Measurements from ENCODE around the gene CDC42BPA. TPM values are rescaled to one million over a fixed set of nuclear protein-coding genes. Genes with fewer than 3 reads are reported as not detected.

CDC42BPA gene
- total and polyA plus RNA-seq, 4 experiments from 2014 or later, result 0.49 to 0.72 TPM; not detected in 2

DNA sequence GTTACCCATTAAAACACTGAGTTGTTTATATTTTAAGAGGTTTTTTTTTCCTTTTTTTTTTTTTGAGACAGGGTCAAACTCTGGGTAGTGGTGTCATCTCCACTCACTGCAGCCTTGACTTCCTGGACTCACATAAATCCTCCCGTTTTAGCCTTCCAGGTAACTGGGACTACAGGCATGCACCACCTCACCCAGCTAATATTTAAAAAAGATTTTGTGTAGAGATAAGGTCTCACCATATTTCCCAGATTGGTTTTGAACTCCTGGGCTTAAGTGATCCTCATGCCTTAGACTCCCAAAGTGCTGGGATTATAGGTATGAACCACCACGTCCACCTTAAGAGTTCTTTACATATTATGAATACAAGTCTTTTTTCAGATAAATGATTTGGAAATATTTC lies 231.7 kb downstream of the CDC42BPA start:
- H3K27ac Mint-ChIP-seq, result no peak overlapping the region
- H3K4me1 Mint-ChIP-seq, result no peaks in the 10 kb centered on the region
- Histone ChIP-seq H3K4me3 (ENCODE audit: low read length in 2 of 2) (no peak overlapping the region), H3K27me3 (ENCODE audit: insufficient read depth, low read length) (no peaks in the 10 kb centered on the region), H3K9me3 (ENCODE audit: control insufficient read depth in 1 of 2, low read length in 2 of 2) (no peaks in the 10 kb centered on the region), H3K4me1 (ENCODE audit: insufficient read depth, low read length) (no peaks in the 10 kb centered on the region), H3K36me3 (ENCODE audit: insufficient read depth, low read length) (no peaks in the 10 kb centered on the region), H3K27ac (ENCODE audit: low read depth, low read length) (no peak overlapping the region)
- intact Hi-C loops (cut with micrococcal nuclease), result no loop called here
- POLR2A ChIA-PET (ENCODE audit: partially characterized antibody), result interaction anchor here (0.6 kb wide), 1 partner anchor 990 kb away, joined by 3 read pairs; no protein-coding TSS in a partner anchor
- H3K4me3 Mint-ChIP-seq, result no peak overlapping the region
- H3K36me3 Mint-ChIP-seq, result peaks cover 0 to 11% of the 10 kb centered on the region in 2 donors
- CTCF ChIA-PET (ENCODE audit: partially characterized antibody), result no interaction called here
- peaks cover 11% of the 10 kb centered on the region in 2 donors for H3K27me3 Mint-ChIP-seq
- DNase-seq, result no peak
- H3K9me3 Mint-ChIP-seq, result peaks cover 2 to 19% (median 15%) of the 10 kb centered on the region in 8 donors

GRCh38 chr1:227082999-227083746 lies 235.1 kb downstream of the CDC42BPA start:
- intact Hi-C loops (cut with micrococcal nuclease), result no loop called here
- POLR2A ChIA-PET (ENCODE audit: partially characterized antibody), result no interaction called here
- no peak overlapping the region for H3K27ac Mint-ChIP-seq

GRCh38 chr1:227077783-227078182 lies 240.5 kb downstream of the CDC42BPA start:
- CTCF ChIA-PET (ENCODE audit: partially characterized antibody), result no interaction called here
- intact Hi-C loops (cut with micrococcal nuclease), result no loop called here
- POLR2A ChIA-PET (ENCODE audit: partially characterized antibody), result no interaction called here
- no peak for DNase-seq
- peaks cover 0 to 5% (median 2%) of the 10 kb centered on the region in 8 donors for H3K9me3 Mint-ChIP-seq
- Histone ChIP-seq H3K36me3 (ENCODE audit: insufficient read depth, low read length) (no peaks in the 10 kb centered on the region), H3K9me3 (ENCODE audit: control insufficient read depth in 1 of 2, low read length in 2 of 2) (no peaks in the 10 kb centered on the region), H3K4me3 (ENCODE audit: low read length in 2 of 2) (no peak overlapping the region), H3K27ac (ENCODE audit: low read depth, low read length) (no peak overlapping the region), H3K27me3 (ENCODE audit: insufficient read depth, low read length) (no peaks in the 10 kb centered on the region), H3K4me1 (ENCODE audit: insufficient read depth, low read length) (no peaks in the 10 kb centered on the region)
- H3K4me1 Mint-ChIP-seq, result peaks cover 0 to 3% (median 0%) of the 10 kb centered on the region in 4 donors
- peaks cover 0 to under 1% of the 10 kb centered on the region in 2 donors for H3K36me3 Mint-ChIP-seq
- no peak overlapping the region for H3K4me3 Mint-ChIP-seq
- H3K27ac Mint-ChIP-seq, result no peak overlapping the region
- H3K27me3 Mint-ChIP-seq, result peaks cover 10 to 15% of the 10 kb centered on the region in 2 donors

More at GRCh38 chr1:227082999-227083746, 235.1 kb downstream of the CDC42BPA start:
- Mint-ChIP-seq H3K27me3 (peaks cover 14 to 15% of the 10 kb centered on the region in 2 donors), H3K36me3 (peaks cover 0 to 11% of the 10 kb centered on the region in 2 donors), H3K9me3 (peaks cover 2 to 19% (median 15%) of the 10 kb centered on the region in 8 donors), H3K4me1 (no peaks in the 10 kb centered on the region), H3K4me3 (no peak overlapping the region)
- Histone ChIP-seq H3K27ac (ENCODE audit: low read depth, low read length) (no peak overlapping the region), H3K9me3 (ENCODE audit: control insufficient read depth in 1 of 2, low read length in 2 of 2) (no peaks in the 10 kb centered on the region), H3K4me3 (ENCODE audit: low read length in 2 of 2) (no peak overlapping the region), H3K36me3 (ENCODE audit: insufficient read depth, low read length) (no peaks in the 10 kb centered on the region), H3K4me1 (ENCODE audit: insufficient read depth, low read length) (no peaks in the 10 kb centered on the region), H3K27me3 (ENCODE audit: insufficient read depth, low read length) (no peaks in the 10 kb centered on the region)
- CTCF ChIA-PET (ENCODE audit: partially characterized antibody), result no interaction called here
- DNase-seq, result no peak

DNA sequence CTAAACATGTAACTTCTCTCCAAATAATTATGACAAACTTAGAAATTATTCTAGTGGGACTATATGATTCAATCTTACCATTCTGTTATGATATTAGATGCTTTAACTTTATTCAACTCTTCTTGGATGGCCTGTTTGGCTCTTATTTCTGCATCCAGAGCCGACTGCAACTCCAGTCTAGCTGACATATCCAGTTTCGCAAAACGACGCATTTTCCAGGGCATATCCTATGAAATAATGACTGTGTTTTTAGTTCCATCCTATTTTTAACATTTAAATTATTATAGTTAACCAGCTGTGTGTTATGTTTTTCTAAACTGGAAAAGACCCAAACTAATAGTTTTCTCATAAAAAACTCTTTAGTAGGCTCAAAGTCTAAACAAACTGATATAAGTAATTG lies 244.5 kb downstream of the CDC42BPA start:
- peaks cover 2 to 9% of the 10 kb centered on the region in 2 donors for H3K27me3 Mint-ChIP-seq
- intact Hi-C loops (cut with micrococcal nuclease), result no loop called here
- H3K9me3 Mint-ChIP-seq, result no peaks in the 10 kb centered on the region
- Histone ChIP-seq H3K9me3 (ENCODE audit: control insufficient read depth in 1 of 2, low read length in 2 of 2) (no peaks in the 10 kb centered on the region), H3K36me3 (ENCODE audit: insufficient read depth, low read length) (no peaks in the 10 kb centered on the region), H3K27ac (ENCODE audit: low read depth, low read length) (no peak overlapping the region), H3K4me3 (ENCODE audit: low read length in 2 of 2) (no peak overlapping the region), H3K4me1 (ENCODE audit: insufficient read depth, low read length) (no peaks in the 10 kb centered on the region), H3K27me3 (ENCODE audit: insufficient read depth, low read length) (no peaks in the 10 kb centered on the region)
- ChIA-PET CTCF (ENCODE audit: partially characterized antibody) (interaction anchor here (0.8 kb wide), 1 partner anchor 10 kb away, joined by 3 read pairs; no protein-coding TSS in a partner anchor), POLR2A (ENCODE audit: partially characterized antibody) (no interaction called here)
- H3K4me1 Mint-ChIP-seq, result peaks cover 0 to 3% (median 0%) of the 10 kb centered on the region in 4 donors
- DNase-seq, result no peak
- no peak overlapping the region for H3K27ac Mint-ChIP-seq
- no peaks in the 10 kb centered on the region for H3K36me3 Mint-ChIP-seq
- no peak overlapping the region for H3K4me3 Mint-ChIP-seq

- no peak overlapping the region for H3K4me3 Mint-ChIP-seq
- no peak overlapping the region for H3K27ac ChIP-seq (ENCODE audit: low read depth, low read length)
- no peaks in the 10 kb centered on the region for H3K9me3 ChIP-seq (ENCODE audit: control insufficient read depth in 1 of 2, low read length in 2 of 2)
- POLR2A ChIA-PET (ENCODE audit: partially characterized antibody), result no interaction called here
- no peak overlapping the region for H3K27ac Mint-ChIP-seq
- peaks cover 0 to 3% (median 0%) of the 10 kb centered on the region in 4 donors for H3K4me1 Mint-ChIP-seq
- H3K27me3 Mint-ChIP-seq, result peaks cover 2 to 9% of the 10 kb centered on the region in 2 donors
- H3K36me3 Mint-ChIP-seq, result no peaks in the 10 kb centered on the region
- no peaks in the 10 kb centered on the region for H3K4me1 ChIP-seq (ENCODE audit: insufficient read depth, low read length)
- DNase-seq, result no peak
- no peaks in the 10 kb centered on the region for H3K9me3 Mint-ChIP-seq
- CTCF ChIA-PET (ENCODE audit: partially characterized antibody), result no interaction called here
- intact Hi-C loops (cut with micrococcal nuclease), result no loop called here
- H3K4me3 ChIP-seq (ENCODE audit: low read length in 2 of 2), result no peak overlapping the region
- no peaks in the 10 kb centered on the region for H3K27me3 ChIP-seq (ENCODE audit: insufficient read depth, low read length)
- H3K36me3 ChIP-seq (ENCODE audit: insufficient read depth, low read length), result no peaks in the 10 kb centered on the region
Observed at GRCh38 chr1:227072991-227073390, 245.3 kb downstream of the CDC42BPA start.

- no peaks in the 10 kb centered on the region for H3K36me3 ChIP-seq (ENCODE audit: insufficient read depth, low read length)
- Mint-ChIP-seq H3K4me3 (no peak overlapping the region), H3K27me3 (peaks cover 2 to 5% of the 10 kb centered on the region in 2 donors), H3K4me1 (peaks cover 0 to 3% (median 0%) of the 10 kb centered on the region in 4 donors), H3K36me3 (no peaks in the 10 kb centered on the region), H3K27ac (no peak overlapping the region), H3K9me3 (no peaks in the 10 kb centered on the region)
- no peaks in the 10 kb centered on the region for H3K9me3 ChIP-seq (ENCODE audit: control insufficient read depth in 1 of 2, low read length in 2 of 2)
- POLR2A ChIA-PET (ENCODE audit: partially characterized antibody), result no interaction called here
- no peaks in the 10 kb centered on the region for H3K27me3 ChIP-seq (ENCODE audit: insufficient read depth, low read length)
- CTCF ChIA-PET (ENCODE audit: partially characterized antibody), result no interaction called here
- H3K27ac ChIP-seq (ENCODE audit: low read depth, low read length), result no peak overlapping the region
- intact Hi-C loops (cut with micrococcal nuclease), result no loop called here
- no peak for DNase-seq
- no peak overlapping the region for H3K4me3 ChIP-seq (ENCODE audit: low read length in 2 of 2)
- H3K4me1 ChIP-seq (ENCODE audit: insufficient read depth, low read length), result no peaks in the 10 kb centered on the region
Observed at GRCh38 chr1:227071895-227072587, 246.3 kb downstream of the CDC42BPA start.

GRCh38 chr1:227070638-227071285 lies 247.5 kb downstream of the CDC42BPA start:
- no peak overlapping the region for H3K27ac Mint-ChIP-seq

More at GRCh38 chr1:227070638-227071285, 247.5 kb downstream of the CDC42BPA start:
- peaks cover under 1 to 3% of the 10 kb centered on the region in 2 donors for H3K27me3 Mint-ChIP-seq
- H3K4me3 ChIP-seq (ENCODE audit: low read length in 2 of 2), result no peak overlapping the region
- H3K27ac ChIP-seq (ENCODE audit: low read depth, low read length), result no peak overlapping the region
- no peaks in the 10 kb centered on the region for H3K36me3 Mint-ChIP-seq
- ChIA-PET CTCF (ENCODE audit: partially characterized antibody) (no interaction called here), POLR2A (ENCODE audit: partially characterized antibody) (no interaction called here)
- no peaks in the 10 kb centered on the region for H3K27me3 ChIP-seq (ENCODE audit: insufficient read depth, low read length)
- no peak for DNase-seq
- H3K4me1 Mint-ChIP-seq, result peaks cover 0 to 3% (median 0%) of the 10 kb centered on the region in 4 donors
- intact Hi-C loops (cut with micrococcal nuclease), result no loop called here
- no peak overlapping the region for H3K4me3 Mint-ChIP-seq
- H3K9me3 ChIP-seq (ENCODE audit: control insufficient read depth in 1 of 2, low read length in 2 of 2), result no peaks in the 10 kb centered on the region
- H3K9me3 Mint-ChIP-seq, result no peaks in the 10 kb centered on the region
- no peaks in the 10 kb centered on the region for H3K36me3 ChIP-seq (ENCODE audit: insufficient read depth, low read length)
- no peaks in the 10 kb centered on the region for H3K4me1 ChIP-seq (ENCODE audit: insufficient read depth, low read length)

All from CD4-positive, alpha-beta memory T cell (primary cell).